ENCODE results near the gene MAPK7. TPM values are rescaled to one million over a fixed set of nuclear protein-coding genes. Genes with fewer than 3 reads are reported as not detected.

MAPK7 gene
- total and polyA plus RNA-seq, 10 of the 15 experiments (the other 5 are each of a cell fraction or from before 2014, with no cell fraction given): 0.37 to 13.5 (median 5.6) TPM

DNA sequence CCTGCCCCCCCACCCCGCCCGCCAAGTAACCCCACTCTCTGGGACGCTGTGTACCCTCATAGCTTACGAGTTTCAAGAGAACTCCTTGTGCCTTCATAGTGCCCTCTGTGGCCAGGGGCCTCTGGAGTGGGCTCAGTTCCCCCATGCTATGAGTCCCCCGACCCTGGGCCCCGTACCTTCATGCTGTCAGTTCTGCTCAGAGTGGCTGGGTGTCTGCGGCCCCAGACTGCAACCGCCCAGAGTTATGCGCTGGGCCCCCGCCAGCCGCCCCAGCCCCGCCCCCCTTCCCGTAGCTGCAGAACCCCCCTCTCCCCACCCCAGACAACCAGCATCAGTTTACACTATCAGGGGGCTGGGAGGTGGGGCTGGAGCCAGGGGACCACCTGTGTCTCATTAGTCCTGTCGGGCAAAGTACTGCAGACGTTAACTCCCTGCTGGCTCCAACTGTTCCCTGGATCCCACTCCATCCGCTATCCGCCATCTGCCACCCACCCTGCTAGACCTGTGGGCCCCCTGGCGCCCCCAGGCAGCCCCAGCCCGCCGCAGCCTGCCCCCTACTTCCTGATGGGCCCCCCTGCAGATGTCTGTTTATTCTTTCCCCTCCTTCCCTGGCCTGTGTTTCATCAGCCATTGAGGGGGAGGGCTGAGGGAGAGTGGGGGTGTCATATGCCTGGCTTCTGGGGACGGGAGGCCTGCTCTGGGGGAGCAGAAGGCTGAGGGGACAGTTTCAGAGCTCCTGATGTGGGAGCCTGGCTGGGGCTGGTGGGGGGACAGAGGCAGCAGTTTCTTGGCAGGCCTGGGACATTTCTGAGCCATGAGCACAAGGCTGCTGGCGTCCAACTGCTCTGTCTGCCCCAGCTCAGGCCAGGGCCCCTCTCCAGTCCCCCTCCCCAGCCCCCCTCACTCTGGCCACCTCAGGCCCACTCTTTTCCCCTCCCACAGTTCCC, 8.9 kb downstream of the MAPK7 start, which contains the start of gene MFAP4 (continued):
- TF ChIP-seq NR2C2 (IDR thresholded peaks at IDR 0.05; ENCODE audit: borderline replicate concordance, control insufficient read depth, insufficient read length, low read depth) (no peak), ASH2L (IDR thresholded peaks at IDR 0.05; ENCODE audit: borderline replicate concordance, low read depth) (no peak), EZH2 (IDR thresholded peaks at IDR 0.05; ENCODE audit: borderline replicate concordance, control insufficient read depth, low read depth, low read length) (no peak), CBX3 (IDR thresholded peaks at IDR 0.05; ENCODE audit: borderline replicate concordance, low read depth) (no peak), SRF (IDR thresholded peaks at IDR 0.05; ENCODE audit: low read depth in 2 of 2, low read length in 2 of 2) (no peak), NFXL1 (IDR thresholded peaks at IDR 0.05; ENCODE audit: borderline replicate concordance) (no peak), CBFB (IDR thresholded peaks at IDR 0.05; ENCODE audit: low read depth) (no peak), IKZF1 (conservative IDR thresholded peaks at IDR 0.05) (no peak), SPI1 (IDR thresholded peaks at IDR 0.05; ENCODE audit: borderline replicate concordance, insufficient read depth, low read depth, low read length) (no peak), POU2F2 (IDR thresholded peaks at IDR 0.05; ENCODE audit: borderline replicate concordance, low read depth, low read length) (no peak), RAD51 (IDR thresholded peaks at IDR 0.05) (no peak), SIX5 (IDR thresholded peaks at IDR 0.05; ENCODE audit: low read depth, low read length, severe bottlenecking) (no peak)
- TF ChIP-seq, protein P1, sequence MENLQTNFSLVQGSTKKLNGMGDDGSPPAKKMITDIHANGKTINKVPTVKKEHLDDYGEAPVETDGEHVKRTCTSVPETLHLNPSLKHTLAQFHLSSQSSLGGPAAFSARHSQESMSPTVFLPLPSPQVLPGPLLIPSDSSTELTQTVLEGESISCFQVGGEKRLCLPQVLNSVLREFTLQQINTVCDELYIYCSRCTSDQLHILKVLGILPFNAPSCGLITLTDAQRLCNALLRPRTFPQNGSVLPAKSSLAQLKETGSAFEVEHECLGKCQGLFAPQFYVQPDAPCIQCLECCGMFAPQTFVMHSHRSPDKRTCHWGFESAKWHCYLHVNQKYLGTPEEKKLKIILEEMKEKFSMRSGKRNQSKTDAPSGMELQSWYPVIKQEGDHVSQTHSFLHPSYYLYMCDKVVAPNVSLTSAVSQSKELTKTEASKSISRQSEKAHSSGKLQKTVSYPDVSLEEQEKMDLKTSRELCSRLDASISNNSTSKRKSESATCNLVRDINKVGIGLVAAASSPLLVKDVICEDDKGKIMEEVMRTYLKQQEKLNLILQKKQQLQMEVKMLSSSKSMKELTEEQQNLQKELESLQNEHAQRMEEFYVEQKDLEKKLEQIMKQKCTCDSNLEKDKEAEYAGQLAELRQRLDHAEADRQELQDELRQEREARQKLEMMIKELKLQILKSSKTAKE (IDR thresholded peaks at IDR 0.05; ENCODE audit: low read depth, poor library complexity, severe bottlenecking): no peak
- TF ChIP-seq, protein P2, sequence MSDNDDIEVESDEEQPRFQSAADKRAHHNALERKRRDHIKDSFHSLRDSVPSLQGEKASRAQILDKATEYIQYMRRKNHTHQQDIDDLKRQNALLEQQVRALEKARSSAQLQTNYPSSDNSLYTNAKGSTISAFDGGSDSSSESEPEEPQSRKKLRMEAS (IDR thresholded peaks at IDR 0.05; ENCODE audit: low read depth, low read length): no peak
